Stimulated activated CD8-positive, alpha-beta memory T cell treated with anti-CD3 and anti-CD28 coated beads, Interleukin-4, amount 100 ng/mL, for 24 hours (primary cell): Measurements from ENCODE around the gene CCDC106.

ENCODE experiments used
- DNase-seq: peaks from one replicate; pipeline ENCODE4 v3.0.0-alpha.2; 2020; ENCODE audit warnings: low read depth

The CCDC106 gene

DNA sequence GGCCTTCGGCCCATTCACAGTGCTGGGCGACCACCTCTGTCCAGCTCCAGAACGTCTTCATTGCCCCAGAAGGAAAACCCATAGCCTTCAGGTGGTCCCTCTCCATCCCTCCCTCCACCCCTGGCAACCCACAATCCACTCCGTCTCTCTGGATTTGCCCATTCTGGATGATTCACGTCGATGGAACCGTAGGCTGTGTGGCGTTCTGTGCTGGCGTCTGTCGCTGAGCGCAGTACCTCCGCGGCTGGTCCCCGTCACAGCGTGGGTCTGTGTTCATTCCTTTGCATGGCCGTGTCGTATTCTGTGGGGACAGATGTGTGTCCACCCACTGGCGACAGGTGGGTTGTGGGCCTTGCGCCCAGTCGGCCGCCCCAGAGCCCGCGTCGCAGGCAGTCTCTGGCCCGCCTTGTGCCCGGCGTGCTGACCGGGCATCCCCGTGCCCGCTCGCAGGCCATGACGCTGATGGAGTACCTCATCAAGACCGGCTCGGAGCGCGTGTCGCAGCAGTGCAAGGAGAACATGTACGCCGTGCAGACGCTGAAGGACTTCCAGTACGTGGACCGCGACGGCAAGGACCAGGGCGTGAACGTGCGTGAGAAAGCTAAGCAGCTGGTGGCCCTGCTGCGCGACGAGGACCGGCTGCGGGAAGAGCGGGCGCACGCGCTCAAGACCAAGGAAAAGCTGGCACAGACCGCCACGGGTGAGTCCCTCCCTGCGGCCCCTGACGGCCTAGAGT is 37.1 kb downstream of the CCDC106 start:
- DNase-seq = no peak

DNA sequence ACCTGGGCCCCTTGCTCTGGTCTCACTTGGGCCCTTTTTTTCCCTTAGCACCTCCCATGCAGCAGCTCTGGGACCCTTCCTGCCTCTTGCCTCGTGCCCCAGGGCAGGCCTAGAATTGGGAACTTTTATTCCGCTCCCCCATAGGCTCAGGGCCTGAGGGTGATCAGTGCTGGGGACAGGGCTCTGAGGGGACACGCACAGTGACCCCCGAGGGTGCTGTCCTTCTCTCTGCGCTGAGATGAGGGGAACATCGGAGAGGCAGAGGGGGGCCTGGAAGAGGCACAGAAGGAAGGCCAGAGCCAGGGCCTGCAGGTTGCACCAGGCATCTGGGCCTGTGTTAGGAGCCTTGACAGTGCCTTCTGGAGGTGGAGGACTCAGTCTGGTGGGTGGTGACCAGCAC is 37.8 kb downstream of the CCDC106 start:
- DNase-seq = no peak

DNA sequence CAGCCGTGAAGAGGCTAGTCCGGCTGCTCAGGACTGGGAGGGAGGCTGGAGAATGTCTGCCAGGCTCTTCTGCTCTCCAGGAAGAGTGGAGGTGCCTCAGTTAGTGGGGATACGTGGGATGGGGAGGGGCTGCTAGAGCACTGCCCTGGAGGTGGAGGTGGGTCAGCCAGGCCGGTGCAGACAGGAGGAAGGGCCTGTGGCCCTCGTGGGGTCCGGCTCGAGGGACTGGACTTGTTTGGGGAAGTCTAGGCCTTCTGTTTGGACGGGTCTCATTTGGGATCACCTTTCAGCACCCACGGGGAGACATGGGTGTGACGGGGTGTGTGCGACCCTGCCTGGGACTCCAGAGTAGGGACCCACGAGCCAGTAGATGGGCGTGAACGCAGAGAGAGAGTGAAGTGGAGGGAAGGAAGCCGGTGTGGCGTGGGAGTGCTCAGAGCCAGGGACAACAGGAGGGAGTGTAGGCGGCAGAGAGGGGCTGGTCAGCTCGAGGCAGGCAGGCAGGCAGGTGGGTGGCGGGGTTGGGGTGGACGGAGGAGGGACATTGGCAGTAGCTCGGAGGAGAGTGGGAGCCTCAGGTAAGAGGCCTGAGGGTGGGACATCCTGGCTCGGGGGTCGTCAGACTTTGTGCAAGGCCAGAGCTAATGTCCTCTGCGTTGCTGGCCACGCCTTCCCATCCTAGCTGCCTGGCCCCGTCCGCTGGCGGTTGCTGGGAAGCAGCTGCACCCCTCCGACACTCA is 38.5 kb downstream of the CCDC106 start:
- DNase-seq = no peak

DNA sequence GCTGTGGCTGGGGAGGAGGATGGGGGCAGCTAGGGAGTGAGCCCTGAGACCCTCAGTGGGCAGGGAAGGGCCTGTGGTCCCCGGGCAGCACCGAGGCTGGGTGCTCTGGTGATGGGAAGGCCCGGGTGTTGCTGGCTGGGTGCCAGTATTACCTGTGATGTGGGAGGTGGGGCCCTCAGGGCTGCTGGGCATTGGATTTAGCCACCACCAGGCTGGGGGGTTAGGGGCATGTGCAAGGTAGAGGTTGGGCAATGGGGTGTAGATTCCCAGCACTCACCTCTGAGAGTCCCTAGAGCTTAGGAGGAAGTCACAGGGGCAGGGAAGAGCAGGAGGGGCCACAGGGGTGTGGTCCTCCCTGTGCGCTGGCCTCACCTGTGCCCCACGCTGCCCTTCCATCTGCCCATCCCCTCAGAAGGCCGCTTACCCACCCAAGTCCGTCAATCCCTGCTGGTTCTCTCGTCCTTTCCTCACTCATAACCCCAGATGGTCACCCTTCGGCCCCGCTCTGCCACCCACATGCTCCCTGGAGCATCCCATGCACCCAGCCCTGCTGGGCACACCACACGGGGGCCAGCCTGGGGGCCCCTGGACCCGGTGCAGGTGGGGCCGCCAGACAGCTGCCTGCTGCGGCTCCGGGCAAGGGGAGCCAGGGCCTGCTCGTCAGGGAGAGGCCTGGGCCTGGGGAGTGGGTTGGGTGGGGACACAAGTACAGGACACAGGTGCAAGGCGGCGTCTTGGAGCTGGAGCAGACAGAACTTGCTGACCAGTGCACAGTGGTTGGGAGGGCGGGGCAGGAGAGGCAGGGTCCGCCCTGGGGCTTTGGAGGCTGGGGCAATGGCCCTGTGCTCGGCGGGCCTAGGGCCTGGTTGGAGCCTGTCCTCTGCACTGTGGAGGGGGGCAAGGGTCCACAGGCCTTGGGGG is 39.5 kb downstream of the CCDC106 start:
- DNase-seq = no peak

DNA sequence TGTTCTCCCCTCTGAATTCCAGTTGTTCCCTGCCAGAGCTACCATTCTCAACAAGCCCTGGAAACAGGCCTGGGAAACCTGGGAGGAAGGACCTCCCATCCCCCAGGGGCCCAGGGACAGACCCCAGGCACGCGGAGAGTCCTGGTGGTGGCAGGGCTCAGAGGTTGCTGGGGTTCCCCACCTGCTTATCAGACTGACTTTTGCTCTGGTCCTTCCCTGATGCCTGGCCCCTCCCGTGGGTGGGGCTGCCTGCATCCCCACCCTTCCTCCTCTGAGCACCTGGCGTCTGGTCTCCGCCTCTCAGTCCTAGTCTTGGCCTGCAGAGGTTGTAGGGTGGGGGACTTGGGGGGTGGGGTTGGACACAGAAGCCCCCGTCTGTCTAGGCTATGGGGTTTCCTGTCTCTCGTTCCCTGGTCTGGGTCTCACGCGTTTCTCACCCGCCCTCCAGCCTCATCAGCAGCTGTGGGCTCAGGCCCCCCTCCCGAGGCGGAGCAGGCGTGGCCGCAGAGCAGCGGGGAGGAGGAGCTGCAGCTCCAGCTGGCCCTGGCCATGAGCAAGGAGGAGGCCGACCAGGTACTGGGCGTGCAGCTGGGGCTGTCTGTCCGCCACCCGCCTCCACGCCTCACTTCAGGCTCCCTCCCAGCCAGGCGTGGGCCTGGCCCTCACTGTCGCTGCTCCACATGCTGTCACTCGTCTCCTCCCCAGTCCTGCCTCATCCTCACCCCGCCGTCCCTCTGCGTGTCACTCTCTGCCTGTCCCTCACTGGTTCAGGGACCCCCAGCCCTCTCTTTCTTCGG is 40.6 kb downstream of the CCDC106 start:
- DNase-seq = no peak

DNA sequence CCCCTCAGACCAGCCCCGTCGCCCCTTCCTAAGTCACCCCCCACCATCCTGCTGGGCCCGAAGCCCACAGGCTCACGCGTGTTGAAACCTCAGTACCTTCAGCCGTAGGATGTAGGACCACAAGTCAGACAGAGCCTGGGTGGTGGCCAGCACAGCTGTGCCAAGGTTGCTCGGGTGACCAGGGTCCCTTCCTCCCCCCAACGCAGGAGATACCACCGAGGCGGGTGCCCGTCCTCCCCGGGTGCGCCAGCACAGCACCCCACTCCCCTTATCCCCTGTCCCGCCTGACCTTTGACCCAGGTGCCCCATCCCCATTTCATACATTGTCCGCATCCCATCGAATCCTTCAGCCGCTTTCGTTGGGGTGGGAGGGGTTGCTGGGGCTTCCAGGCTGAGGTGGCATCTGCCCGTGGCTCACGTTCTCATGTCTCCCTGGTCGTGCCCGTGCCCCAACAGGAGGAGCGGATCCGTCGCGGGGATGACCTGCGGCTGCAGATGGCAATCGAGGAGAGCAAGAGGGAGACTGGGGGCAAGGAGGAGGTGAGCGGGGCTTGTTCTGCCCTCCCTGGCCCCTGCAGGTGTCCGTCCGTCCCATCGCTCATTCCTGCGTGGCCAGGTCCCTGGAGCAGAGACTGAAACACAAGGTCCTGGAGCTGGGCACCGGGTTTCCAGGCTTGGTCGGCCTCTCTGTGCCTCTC is 41.5 kb downstream of the CCDC106 start:
- DNase-seq = no peak

DNA sequence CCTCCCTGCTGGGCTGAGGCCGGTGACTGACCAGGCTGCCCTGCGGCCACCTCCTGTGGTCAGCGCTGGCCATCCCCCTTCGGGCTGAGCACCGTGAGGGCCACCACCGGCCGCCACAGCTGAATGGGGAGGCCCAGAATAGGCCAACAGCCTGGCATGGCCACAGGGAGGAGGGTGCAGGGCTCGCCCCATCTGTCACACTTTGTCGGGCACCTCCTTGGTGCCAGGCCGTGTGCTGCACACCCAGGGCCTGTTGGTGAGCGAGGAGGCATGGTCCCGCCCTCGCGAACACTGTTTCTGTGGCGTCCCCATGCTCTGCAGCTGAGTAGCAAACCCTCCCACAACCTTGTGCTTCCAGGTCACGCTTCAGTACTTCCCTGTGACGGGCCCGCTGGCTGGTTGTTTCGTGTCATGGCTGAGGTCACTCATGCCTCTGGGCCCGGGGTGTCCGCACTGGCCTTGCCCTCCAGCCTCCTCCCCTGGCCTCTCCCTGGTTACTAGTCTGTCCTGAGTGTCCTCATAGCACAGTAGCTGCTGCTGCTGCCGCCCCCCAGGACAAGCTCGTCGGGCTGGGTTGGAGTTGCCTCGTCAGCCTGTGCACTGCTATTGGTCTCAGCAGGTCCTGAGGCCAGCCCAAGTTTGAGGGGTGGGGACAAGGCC is 42.2 kb downstream of the CCDC106 start:
- no peak for DNase-seq

DNA sequence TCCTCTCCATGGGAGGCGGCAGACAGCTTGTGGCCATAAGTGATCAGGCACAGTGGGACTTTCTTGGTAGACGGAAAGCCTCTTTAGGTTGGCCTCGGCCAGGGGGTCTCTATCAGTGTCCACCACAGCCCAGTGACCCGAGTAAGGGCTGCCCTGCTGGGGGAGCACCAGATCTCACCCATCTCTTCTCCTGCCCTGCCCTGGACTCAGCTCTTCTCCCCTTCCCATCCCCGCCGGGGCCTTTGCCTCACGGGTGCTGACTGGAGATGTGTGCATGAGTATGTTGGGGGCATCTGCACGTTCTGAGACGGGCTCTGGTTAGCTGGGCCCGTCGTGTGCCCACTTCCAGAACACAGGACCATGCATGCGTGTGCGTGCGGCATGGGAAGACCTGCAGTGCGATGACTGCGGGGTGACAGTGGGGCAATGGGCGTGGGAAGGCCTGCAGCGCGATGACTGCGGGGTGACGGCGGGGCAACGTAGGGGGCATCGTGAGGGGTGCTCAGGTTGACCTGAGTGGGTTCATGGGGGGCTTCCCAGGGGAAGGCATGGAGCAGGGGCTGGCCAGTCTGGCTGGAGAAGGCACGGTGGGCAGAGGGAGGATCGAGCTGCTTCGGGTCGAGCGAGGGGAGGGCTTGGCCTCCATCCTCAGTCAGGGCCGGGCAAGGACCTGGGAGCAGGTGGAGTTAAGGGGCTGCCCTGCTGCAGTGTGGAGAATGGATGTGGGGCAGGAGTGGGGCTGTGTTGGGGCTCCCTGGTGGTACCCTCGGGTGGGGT is 42.9 kb downstream of the CCDC106 start:
- no peak for DNase-seq

DNA sequence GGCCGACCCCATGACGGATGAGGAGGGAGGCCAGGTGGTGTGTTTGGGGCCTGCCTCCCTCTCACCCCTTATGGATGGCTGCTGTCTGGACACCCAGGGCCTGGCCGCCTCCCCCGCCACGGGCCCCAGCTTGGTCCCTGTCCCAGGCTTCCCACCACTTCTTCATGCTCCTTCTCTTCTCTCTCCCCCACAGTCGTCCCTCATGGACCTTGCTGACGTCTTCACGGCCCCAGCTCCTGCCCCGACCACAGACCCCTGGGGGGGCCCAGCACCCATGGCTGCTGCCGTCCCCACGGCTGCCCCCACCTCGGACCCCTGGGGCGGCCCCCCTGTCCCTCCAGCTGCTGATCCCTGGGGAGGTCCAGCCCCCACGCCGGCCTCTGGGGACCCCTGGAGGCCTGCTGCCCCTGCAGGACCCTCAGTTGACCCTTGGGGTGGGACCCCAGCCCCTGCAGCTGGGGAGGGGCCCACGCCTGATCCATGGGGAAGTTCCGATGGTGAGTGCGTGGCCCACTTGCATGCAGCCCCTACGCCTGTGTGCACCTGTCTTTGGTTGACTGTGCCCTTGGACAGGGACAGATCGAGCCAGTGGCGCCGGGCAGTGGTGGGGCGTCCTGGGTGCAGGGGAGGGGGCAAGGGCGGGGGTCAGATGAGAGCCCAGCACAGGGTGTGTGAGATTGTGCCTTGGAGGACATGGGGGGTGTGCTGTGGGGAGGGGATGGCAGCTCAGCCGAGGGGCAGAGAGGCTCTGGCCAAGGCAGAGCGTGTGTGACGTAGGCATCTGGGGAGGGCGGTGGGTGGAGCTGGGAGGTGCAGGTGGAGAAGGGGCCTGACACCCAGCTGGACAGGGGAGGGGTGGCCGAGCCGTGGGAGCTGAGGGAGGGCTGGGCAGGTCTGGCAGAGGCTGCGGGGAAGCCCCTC is 43.8 kb downstream of the CCDC106 start:
- no peak for DNase-seq

DNA sequence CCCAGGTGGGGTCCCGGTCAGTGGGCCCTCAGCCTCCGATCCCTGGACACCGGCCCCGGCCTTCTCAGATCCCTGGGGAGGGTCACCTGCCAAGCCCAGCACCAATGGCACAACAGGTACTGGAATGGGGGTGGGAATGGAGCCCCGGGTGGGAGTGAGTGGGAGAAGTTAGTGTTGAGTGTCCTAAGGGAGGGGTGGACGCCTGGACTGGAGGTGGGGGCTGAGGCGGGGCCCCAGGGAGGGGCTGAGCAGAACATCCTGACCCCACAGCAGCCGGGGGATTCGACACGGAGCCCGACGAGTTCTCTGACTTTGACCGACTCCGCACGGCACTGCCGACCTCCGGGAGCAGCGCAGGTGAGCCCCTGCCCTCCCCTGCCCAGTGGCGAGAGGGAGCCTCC is 44.7 kb downstream of the CCDC106 start:
- DNase-seq = no peak

DNA sequence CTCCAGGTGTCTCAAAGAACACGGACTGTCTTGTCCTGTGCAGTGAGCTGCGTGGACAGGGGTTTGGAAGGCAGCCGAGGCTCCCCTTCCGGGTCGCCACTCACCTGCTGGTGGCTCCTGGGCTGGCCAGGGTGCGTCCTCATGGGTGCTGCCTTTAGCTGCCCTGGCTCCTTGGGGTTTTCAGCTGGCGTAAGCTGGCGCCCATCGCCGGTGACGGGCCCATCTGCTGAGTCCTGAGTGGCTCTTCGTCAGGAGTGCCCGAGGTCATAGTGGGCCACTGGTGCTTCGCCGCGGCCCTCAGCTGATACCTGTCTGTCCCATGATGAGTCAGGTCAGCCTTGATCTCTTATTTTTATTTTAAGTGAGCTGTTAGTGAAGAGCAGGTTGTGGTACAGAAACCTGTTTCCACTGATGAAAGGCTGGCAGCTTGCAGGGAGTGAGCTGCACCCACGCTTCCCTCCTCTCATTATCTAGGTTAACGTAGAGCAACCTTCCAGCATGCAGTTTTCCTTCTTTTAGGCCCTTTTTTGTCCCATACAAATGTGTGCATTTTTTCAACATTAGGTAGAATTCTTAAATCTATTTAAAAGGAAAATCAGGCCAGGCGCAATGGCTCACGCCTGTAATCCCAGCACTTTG is 45.4 kb downstream of the CCDC106 start:
- DNase-seq = no peak

DNA sequence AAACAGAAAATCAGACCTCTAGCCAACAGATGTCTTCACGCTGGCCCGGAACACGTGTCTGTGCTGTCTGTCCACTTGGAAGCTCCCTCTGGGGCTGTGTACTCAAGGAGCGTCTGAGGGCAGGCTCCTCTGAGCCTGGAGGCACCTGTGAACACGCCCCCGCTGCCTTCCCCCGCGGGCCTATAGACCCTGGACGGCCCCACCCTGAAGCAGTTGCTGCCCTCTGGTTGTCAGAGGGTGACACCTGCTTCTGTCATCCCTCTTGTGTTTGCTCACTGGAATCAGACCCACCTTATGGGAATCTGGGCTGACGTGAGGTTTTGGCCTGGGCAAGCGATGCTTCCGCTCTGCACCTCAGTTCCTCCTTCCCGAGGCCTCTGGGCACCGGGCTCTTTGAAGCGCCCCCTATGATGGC is 46.2 kb downstream of the CCDC106 start:
- DNase-seq = no peak

DNA sequence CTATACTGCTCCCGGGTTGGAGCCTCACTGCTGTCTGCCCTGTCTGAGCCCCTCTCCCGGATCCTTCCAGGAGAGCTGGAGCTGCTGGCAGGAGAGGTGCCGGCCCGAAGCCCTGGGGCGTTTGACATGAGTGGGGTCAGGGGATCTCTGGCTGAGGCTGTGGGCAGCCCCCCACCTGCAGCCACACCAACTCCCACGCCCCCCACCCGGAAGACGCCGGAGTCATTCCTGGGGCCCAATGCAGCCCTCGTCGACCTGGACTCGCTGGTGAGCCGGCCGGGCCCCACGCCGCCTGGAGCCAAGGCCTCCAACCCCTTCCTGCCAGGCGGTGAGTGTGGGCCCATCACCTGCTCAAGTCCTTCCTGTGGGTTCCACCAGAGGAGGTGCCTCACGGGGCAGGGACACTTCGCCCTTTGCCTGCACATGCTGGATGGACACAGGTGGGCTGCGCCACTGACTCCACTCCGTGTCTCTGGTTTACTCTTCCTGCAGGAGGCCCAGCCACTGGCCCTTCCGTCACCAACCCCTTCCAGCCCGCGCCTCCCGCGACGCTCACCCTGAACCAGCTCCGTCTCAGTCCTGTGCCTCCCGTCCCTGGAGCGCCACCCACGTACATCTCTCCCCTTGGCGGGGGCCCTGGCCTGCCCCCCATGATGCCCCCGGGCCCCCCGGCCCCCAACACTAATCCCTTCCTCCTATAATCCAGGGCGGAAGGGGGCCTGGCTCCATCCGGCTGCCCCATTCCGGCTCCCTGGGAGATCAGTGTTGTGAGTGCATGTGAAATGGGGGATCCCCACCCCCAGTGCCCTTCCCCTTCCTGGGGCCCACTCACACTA is 46.9 kb downstream of the CCDC106 start:
- no peak for DNase-seq

DNA sequence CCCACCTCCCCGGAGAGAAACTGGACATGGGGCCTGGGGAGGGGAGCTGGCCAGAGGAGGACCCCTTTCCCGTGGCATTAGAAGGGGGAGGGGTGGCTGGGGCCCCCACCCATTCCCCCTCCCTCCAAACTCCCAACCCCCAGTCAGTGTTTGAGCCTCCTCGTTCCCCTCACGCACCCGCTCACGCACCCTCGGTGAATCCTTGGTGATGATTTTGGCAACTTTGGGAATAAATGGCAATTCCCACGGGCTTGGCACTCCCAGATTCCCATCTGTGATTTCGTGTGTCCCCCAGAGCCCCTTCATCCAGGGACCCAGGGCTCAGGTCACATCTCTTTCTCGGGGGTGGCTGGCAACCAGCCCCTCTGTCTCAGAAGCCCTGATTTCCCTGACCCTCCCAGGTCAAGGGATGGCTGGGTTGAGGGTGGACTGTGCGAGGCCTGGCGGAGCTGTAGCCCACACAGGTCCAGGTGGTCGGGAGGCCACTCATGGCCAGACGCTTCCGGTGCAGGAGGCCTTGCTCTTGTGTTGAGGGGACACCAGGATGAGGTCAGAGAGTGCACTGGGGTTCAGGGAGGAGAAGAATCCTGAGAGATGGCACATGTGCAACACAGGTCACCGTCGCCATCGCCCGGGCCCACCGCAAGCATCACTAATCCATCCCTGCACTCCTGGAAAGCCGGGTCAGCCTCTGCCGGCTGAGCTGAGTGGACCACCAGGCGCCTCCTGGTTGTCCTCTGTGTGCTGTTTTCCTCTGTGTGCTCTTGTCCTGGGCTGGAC is 47.7 kb downstream of the CCDC106 start:
- DNase-seq = no peak

DNA sequence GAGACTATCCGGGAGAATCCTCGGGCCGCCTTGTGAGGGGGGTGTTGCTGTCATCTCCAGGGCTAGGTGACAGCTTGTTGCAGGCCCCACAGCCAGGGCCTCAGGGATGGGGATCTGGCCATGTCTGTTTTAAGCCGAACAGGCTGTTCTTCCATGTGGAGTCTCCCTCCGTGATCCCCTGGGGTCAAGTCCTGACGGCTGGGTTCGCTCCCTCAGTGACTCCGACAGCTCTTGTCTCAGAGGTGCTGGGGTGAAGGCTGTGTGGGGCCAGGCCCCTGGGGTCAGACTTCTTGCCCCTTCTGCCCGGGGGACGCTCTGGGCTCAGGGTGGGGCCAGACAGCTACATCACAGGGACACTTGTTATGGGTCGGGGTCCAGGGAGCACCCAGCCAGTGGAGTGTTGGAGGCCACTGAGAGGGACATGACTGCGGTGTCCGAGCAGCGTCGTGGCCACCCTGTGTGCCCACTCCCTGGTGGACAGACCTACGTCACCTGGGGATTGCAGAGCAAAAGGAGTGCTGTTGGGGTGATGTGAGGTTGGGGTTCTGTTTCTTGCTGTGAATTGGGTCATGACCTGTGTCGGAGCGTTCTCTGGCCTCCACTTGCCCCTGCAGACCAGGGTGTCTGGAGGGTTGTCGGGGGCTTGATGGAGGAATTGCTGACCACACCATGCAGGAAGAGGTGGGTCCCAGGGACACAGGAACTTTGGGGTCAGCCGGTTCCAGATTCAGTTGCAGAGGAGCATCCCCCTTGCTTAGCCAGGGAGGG is 48.5 kb downstream of the CCDC106 start:
- no peak for DNase-seq

DNA sequence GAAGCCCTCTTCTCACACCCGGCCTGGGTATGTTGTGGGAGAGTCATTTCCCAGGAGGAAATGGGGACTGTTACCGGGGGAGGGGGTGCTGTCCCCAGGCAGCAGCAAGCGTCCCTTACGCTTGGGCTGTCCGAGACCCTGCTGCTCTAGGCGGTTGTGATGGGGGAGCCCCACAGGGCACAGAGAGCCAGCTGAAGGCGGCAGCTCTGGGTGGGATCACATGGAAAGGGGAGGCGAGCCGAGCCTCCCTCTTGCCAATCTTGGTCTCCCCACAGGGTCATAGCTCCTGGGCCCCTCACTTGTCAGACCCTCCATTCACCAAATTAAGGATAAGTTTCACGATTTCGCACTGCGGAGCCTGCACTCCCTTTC is 49.0 kb downstream of the CCDC106 start:
- DNase-seq = no peak
